ENCODE results near the gene NFKB1. TPM values are rescaled to one million over a fixed set of nuclear protein-coding genes. Genes with fewer than 3 reads are reported as not detected.

The NFKB1 gene
- total RNA-seq, 4 donors from 2014 or later: 37.9 to 45.5 (median 43.4) TPM

DNA sequence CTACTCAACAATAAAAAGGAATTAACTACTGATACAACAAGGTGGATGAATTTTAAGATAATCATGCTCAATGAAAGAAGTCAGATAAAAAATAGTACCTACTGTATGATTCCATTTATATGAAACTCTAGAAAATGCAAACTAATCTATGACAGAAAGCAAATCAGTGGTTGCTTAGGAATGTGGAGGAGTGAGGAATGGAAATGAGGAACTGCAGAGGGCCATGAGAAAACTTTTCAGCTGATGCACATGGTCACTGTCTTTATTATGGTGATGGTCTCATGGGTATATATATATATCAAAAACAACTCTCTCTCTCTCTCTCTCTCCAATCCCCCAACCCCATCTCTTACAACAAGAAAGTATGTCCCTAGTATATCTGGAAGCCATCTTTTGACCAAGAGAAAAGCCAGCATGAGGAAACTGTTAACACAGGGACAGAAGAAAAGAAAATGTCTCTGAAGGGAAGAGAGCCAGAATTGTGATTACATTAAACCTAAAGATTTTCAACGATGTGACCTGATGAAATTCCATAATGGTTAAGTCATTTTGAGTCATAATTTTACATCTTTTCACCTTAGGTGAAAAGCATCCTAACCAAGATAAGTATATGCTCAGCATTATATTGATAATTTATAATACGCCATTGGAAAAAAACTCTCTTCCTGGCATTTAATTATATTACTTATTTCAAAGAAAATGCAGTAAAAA, 8.5 kb upstream of the NFKB1 start:
- 62 to 68% methylated on average over 2 of the region's 2 CpGs for WGBS, 2 donors
- TF ChIP-seq POLR2A (IDR thresholded peaks at IDR 0.05): no peak
- DNase-seq (ENCODE audit: low spot score in 2 of 2): no peak
- intact Hi-C loops (cut with DNase I; ENCODE audit: low total_unique reads): no loop called here
- no peak overlapping the region for H3K4me3 ChIP-seq (ENCODE audit: low read depth, poor library complexity, severe bottlenecking)

DNA sequence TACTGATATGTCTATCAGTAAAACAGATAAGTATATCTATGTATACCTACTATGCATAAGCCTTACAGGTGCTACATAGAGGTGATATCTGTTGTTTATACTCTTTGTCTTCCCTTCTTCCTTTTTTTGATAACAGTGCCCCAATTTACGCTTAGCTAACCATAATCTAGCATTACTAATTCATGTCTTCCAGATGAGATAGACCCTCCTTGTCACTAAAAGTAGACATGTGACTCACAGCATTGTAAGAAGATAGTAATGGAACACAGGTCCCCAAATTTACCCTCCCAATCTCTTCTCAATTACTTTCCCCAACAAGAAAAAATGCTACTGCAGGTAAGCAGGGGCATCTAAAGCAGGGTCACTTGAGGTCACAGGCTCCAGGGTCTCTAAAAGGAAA, 7.9 kb upstream of the NFKB1 start:
- intact Hi-C loops (cut with DNase I; ENCODE audit: low total_unique reads): no loop called here
- 90 to 95% methylated on average over 1 of the region's 1 CpG for WGBS, 2 donors

GRCh38 chr4:102493794-102494193, 7.4 kb upstream of the NFKB1 start:
- no peak overlapping the region for H3K4me3 ChIP-seq (ENCODE audit: low read depth, poor library complexity, severe bottlenecking)
- no peak for DNase-seq (ENCODE audit: low spot score in 2 of 2)
- TF ChIP-seq POLR2A (IDR thresholded peaks at IDR 0.05) (no peak), CTCF (IDR thresholded peaks at IDR 0.05) (no peak)
- WGBS, 2 donors: 50 to 67% methylated on average over 1 of the region's 1 CpG
- intact Hi-C loops (cut with DNase I; ENCODE audit: low total_unique reads): no loop called here

More for the DNA sequence above, 7.9 kb upstream of the NFKB1 start:
- no peak for TF ChIP-seq POLR2A (IDR thresholded peaks at IDR 0.05)
- no peak for DNase-seq (ENCODE audit: low spot score in 2 of 2)
- no peak overlapping the region for H3K4me3 ChIP-seq (ENCODE audit: low read depth, poor library complexity, severe bottlenecking)

DNA sequence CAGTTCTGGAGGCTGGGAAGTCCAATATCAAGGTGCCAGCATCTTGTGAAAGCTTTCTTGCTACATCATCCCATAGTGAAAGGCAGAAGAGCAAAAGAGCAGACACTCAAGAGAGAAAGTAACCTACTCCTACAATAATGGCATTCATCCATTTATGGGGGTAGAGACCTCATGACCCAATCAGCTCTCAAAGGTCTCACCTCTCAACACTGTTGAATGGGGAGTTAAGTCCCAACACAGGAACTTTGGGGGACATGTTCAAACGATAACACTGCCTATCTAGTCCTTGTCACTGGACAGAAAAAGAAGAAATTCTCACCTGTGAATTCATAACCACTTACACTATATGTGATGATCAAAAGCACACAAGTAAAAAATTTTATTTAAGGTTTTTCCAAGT, 6.6 kb upstream of the NFKB1 start:
- 94 to 96% methylated on average over 1 of the region's 1 CpG for WGBS, 2 donors
- no peak for DNase-seq (ENCODE audit: low spot score in 2 of 2)
- no peak overlapping the region for H3K4me3 ChIP-seq (ENCODE audit: low read depth, poor library complexity, severe bottlenecking)
- intact Hi-C loops (cut with DNase I; ENCODE audit: low total_unique reads): no loop called here
- TF ChIP-seq CTCF (IDR thresholded peaks at IDR 0.05): no peak
- no peak for TF ChIP-seq POLR2A (IDR thresholded peaks at IDR 0.05)

GRCh38 chr4:102497986-102498385, 3.2 kb upstream of the NFKB1 start:
- no peak for DNase-seq (ENCODE audit: low spot score in 2 of 2)
- no peak overlapping the region for H3K4me3 ChIP-seq (ENCODE audit: low read depth, poor library complexity, severe bottlenecking)
- intact Hi-C loops (cut with DNase I; ENCODE audit: low total_unique reads): no loop called here
- TF ChIP-seq POLR2A (IDR thresholded peaks at IDR 0.05) (no peak), CTCF (IDR thresholded peaks at IDR 0.05) (no peak)
- WGBS, 2 donors: 85 to 95% methylated on average over 2 of the region's 2 CpGs

DNA sequence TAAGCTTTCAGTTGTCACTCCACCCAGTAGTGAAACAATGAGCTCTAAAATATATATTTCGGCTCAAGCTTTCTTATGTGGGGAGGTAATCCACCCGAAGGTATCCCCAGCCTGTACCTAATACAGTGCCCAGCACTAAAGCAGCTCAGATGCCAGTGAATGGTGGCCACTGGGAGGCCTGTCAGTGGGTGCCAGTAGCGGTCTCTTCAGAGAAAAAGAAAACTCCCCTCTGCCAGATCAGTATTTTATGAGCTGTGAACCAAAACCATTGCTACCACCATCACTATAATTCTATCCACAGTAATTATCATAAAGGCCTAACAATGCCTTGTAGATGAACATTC, 835 bp upstream of the NFKB1 start:
- WGBS, 2 donors: 25 to 39% methylated on average over 3 of the region's 3 CpGs
- H3K4me3 ChIP-seq (ENCODE audit: low read depth, poor library complexity, severe bottlenecking): no peak overlapping the region
- intact Hi-C loops (cut with DNase I; ENCODE audit: low total_unique reads): loop anchor here (5.0 kb wide), 1 partner anchor 327 kb away; the partner anchor contains the start of gene UBE2D3
- no peak for DNase-seq (ENCODE audit: low spot score in 2 of 2)
- TF ChIP-seq POLR2A (IDR thresholded peaks at IDR 0.05) (no peak), CTCF (IDR thresholded peaks at IDR 0.05) (no peak)

- no CpG with 5 or more reads among the region's 44 CpGs for WGBS, 2 donors
These were observed 213 bp downstream of the NFKB1 start for GRCh38 chr4:102501447-102501696.

More at GRCh38 chr4:102501447-102501696, 213 bp downstream of the NFKB1 start:
- TF ChIP-seq POLR2A (IDR thresholded peaks at IDR 0.05) (no peak), CTCF (IDR thresholded peaks at IDR 0.05) (no peak)
- no peak for DNase-seq (ENCODE audit: low spot score in 2 of 2)
- intact Hi-C loops (cut with DNase I; ENCODE audit: low total_unique reads): loop anchor here (5.0 kb wide), 1 partner anchor 326 kb away; the partner anchor contains the start of gene UBE2D3
- peak overlapping the region; percentile 89 for H3K4me3 ChIP-seq (ENCODE audit: low read depth, poor library complexity, severe bottlenecking)
